Stimulated activated CD8-positive, alpha-beta memory T cell treated with anti-CD3 and anti-CD28 coated beads, Interleukin-12 subunit alpha, Interleukin-12 subunit beta, amount 100 ng/mL, for 1 hour (primary cell): Measurements from ENCODE around the gene DEFB113.
"Not testable (repeated sequence)": the region's sequence is repeated elsewhere in the genome, so short reads cannot be mapped to it uniquely, and the experiment has no call there.

Experiments
- DNase-seq: peaks from one replicate; pipeline ENCODE4 v3.0.0-alpha.2; 2020; ENCODE audit warnings: low read depth

DEFB113 gene, protein sequence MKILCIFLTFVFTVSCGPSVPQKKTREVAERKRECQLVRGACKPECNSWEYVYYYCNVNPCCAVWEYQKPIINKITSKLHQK

DNA sequence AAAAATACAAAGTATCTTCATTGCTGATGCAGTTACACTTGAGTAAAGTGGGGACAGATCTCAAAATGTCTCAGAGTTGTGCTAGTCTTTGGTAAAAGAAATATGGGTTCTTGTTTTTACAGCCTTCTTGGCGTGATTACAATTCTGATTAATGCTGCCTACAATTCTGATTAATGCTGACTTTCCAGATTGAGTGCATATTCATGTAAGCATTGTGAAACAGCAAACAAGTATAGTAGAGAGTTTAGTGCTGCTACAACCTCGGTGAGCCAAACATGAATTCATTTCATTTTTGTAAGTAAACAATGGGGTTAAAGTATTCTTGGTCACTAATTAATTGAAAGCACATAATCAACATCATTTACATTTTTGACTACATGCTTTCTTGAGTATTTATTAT is at the start of gene DEFB113:
Gene DEFB113 (minus strand): TSS at position 21 of the 400 bp plus-strand sequence. CDS start 0 bp downstream, at position 21.
- DNase-seq, result no peak

GRCh38 chr6:50007819-50008218 is 38.4 kb upstream of the DEFB113 start:
- DNase-seq, result no peak

DNA sequence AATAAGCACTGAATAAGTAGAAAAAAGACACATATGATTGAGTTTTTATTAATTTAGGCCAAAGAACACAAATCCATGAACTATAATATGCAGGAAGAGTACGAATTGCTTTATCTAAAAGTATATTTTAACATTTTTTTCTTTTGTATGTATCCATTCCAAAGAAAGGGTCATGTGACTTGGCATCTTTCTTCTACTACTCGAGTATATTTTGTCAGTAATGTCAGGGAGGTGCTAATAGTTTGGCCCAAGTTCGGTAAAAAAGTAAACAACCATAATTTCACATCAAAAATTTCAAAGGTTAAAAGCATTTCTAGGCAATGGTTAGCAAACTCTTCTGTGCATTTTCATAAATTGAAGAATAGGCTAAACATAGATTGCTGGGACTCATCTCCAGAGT is 33.7 kb upstream of the DEFB113 start:
- no peak for DNase-seq

DNA sequence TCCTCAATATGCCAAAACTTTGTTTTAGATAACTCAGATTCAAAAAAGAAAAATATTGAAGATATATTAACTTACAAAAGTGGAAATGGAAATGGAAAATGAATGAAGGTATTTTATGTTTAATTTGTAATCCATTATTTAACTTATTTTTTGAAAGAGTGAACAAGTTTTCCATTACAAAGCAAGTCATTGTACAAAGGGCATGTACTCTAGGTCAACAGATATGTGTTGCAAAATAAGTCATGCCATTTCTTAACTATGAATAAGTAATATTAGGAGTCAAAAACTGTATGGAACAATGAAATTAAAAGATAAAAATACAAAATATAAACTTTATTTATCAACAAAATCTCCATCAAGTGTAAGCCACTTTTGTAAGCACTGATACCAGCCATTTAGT is 25.9 kb upstream of the DEFB113 start:
- no peak for DNase-seq

GRCh38 chr6:49988900-49989299 is 19.5 kb upstream of the DEFB113 start:
- DNase-seq, result no peak

DNA sequence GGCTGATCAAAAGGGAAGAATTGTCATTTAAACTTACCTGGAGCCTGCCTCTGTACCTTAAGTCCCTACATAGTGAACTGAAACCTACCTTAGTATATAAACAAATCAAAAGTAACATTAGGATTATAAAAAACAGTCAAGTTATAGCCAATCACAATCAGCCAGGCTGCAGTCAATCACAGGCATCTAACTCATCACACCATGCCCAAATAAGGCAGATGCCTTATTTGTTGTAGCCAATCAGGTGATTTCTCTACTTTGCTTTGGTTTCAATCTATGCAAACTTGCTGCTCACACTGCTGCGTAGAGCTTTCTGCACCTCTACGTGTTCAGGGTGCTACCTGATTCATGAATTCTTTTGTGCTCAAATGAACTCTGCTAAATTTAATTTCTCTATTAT is 18.3 kb upstream of the DEFB113 start:
- no peak for DNase-seq

GRCh38 chr6:49986551-49986950 is 17.1 kb upstream of the DEFB113 start:
- no peak for DNase-seq

GRCh38 chr6:49982046-49982445 is 12.6 kb upstream of the DEFB113 start:
- no peak for DNase-seq

DNA sequence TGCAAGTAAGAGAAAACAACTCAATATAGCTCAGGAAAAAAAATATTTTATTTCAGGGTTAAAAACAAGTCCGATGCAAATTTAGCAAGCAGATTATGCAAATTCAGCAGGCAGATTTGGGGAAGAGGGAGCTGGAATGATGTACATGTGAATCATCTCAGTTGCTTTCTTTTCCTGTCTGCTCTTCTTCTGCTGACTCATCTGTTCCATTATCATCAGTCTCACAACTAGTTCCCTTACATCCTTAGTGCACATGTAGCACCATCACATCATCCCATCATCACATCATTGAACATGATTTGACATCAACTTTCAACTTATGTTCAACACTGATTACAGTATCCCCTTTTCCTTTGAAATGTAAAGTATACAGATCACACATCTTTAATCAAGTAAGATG is 11.5 kb upstream of the DEFB113 start:
- no peak for DNase-seq

GRCh38 chr6:49979584-49979983 is 10.2 kb upstream of the DEFB113 start:
- DNase-seq, result no peak

GRCh38 chr6:49978332-49979226 is 9.2 kb upstream of the DEFB113 start:
- no peak for DNase-seq

- no peak for DNase-seq
These were observed 2.6 kb downstream of the DEFB113 start for GRCh38 chr6:49966823-49967222.

DNA sequence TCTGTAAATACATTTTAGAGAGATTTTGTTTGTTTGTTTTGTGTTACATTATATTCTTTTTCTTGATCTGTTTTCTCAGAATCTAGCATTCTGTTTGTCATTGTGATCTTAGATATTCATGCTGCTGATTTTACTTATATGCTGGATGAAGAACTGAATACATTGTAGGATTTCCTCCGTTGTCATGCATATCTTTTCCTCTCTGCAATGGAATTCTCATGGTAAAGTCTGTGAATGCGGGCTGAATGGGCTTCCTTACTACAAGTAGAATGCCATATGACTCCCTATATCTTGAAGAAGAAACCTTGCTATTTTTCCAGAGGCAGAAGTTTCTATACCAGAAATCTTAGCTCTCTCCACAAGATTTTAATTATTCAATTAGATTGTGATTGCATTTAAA is 3.1 kb downstream of the DEFB113 start:
- no peak for DNase-seq

GRCh38 chr6:49964064-49964463 is 5.4 kb downstream of the DEFB113 start, which contains the start of gene DEFB114:
Gene DEFB114 (minus strand): TSS chr6:49964164. CDS start chr6:49964105, 59 bp downstream.
- no peak for DNase-seq

- DNase-seq, result no peak
These were observed 11.2 kb downstream of the DEFB113 start for GRCh38 chr6:49958180-49958579.

DNA sequence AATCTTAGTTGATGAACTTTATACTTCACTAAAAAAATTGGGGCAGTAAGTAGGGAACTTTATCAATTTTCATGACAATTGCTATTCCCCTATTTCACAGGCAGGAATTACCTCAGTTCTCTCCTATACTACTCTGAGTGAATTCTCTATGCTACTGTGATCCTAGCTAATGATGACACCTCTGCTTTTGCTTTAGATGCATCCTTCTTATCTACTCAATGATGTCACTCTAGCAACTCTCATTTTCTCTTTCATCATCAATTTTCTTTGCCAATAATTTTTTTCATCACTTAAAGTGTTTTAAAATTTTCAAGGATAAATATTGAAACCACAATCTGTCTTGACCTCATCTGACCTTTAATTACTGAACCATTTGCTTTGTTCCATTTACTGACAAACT is 13.6 kb downstream of the DEFB113 start:
- DNase-seq, result no peak

DNA sequence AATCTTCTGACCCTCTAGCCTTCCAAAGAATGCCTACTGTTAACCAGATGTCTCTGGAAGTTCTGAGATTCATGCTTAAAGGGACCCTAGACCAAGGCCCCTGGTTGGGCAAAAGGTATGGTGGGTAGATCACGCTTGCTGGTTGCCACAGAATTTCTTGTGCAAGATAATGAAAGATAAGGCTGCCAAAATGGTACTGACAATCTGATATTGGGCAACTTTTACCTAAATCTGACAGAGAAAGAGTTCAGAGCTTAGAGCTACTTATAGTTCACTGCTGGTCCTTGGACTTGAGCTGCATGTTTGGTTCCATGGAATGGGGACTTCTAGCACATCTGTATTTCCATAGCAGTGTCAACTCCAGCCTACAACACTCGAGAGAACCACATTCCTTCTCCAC is 17.5 kb downstream of the DEFB113 start:
- DNase-seq, result no peak

- DNase-seq, result no peak
These were observed 19.0 kb downstream of the DEFB113 start for GRCh38 chr6:49950415-49950751.

DNA sequence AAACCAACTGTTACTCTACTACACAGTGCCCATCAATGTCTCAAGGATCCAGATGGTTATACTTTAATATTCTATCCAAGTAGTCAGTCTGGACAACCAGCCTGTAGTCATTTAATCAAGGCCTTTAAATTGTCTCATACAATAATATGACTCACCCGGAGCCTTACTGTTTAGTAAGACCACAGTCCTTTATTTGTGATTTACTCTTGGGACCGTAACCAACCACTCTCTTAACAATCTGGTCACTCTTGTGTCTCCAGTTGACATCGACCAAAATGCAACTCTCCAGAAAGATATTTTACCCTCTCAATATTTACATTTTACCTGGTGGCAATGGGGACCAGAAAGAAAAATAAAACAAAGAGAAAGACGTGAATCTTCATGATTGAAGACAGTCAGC is 20.4 kb downstream of the DEFB113 start:
- DNase-seq, result no peak

DNA sequence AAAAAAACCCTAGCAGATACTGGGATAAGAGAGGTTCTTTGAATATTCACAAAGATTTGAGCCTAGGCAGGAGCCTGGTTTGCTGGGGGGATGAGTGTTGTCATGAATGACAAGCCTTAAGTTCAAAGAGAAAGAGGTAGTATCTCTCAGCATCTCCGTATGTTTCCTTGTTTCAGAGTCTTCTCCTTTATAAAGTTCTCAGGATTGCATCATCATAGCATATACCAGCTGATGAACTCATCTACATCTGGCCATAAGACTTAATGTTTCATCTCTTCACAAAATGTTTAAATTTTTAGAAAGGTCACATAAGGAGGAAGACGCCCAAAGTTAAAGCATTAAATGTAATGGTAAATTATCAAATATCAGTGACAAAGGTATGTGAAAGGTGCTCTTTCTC is 22.6 kb downstream of the DEFB113 start:
- no peak for DNase-seq

GRCh38 chr6:49944068-49944467 is 25.4 kb downstream of the DEFB113 start:
- DNase-seq, result not testable (repeated sequence)

GRCh38 chr6:49939993-49940498 is 29.4 kb downstream of the DEFB113 start:
- no peak for DNase-seq

GRCh38 chr6:49937811-49938210 is 31.6 kb downstream of the DEFB113 start:
- no peak for DNase-seq

DNA sequence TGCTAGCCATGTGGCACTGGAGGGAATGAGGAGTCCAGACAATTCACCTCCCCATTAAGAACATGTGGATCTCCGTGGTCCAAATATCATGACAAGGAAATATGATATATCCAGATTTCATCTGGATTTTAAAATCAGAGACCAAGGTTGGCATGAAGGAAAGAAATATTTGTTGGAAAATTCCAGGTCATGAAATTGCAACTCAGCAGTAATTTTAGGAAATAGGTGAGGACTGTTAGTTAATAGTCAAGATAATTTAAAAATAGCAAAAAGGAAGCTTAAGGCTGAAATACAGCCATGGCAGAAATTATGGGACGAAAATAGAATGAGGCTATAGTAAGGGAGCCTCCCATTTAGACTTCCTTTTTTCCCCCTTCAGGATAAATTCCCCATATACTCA is 32.4 kb downstream of the DEFB113 start:
- no peak for DNase-seq
